ENCODE results near the gene PROCA1. TPM values are rescaled to one million over a fixed set of nuclear protein-coding genes. Genes with fewer than 3 reads are reported as not detected.

The PROCA1 gene
- total and polyA plus RNA-seq, 2 of the 13 experiments (the other 11 are each of a cell fraction or from before 2014, with no cell fraction given), result 0.73 to 1.5 TPM

- TF ChIP-seq ZBTB40 (IDR thresholded peaks at IDR 0.05) (no peak), ZBTB40 (CRISPR knock-in tag; IDR thresholded peaks at IDR 0.05) (peak; percentile 63), ZNF10 (CRISPR knock-in tag; IDR thresholded peaks at IDR 0.05; ENCODE audit: borderline replicate concordance, low read depth) (no peak), SNRNP70 (IDR thresholded peaks at IDR 0.05; ENCODE audit: low read depth, low read length) (no peak), RBAK (CRISPR knock-in tag; IDR thresholded peaks at IDR 0.05) (no peak), ZNF512 (CRISPR knock-in tag; IDR thresholded peaks at IDR 0.05) (peak; percentile 47; the same call in 1 of the 2 replicates), ZNF784 (CRISPR knock-in tag; IDR thresholded peaks at IDR 0.05; ENCODE audit: borderline replicate concordance) (peak; percentile 93; the same call in 1 of the 2 replicates), NFATC3 (CRISPR knock-in tag; IDR thresholded peaks at IDR 0.05) (0 out of 2 replicates have a peak, but pooled peaks have one; percentile 38), ZNF609 (CRISPR knock-in tag; IDR thresholded peaks at IDR 0.05; ENCODE audit: borderline replicate concordance) (no peak), ISL2 (CRISPR knock-in tag; IDR thresholded peaks at IDR 0.05) (peak; percentile 52; the same call in 1 of the 2 replicates), ZNF878 (CRISPR knock-in tag; IDR thresholded peaks at IDR 0.05) (peak; percentile 2; the same call in 1 of the 2 replicates)
Measured at GRCh38 chr17:28725660-28726225, 14.1 kb upstream of the PROCA1 start (continued).

Measured in HepG2 (cell line).